HG03460 (cell line): Measurements from ENCODE around the gene PPBP.

Experiments
- ATAC-seq: cut with Tn5 transposase; IDR thresholded peaks from one replicate; pipeline ENCODE4 v1.9.1; 2021; ENCODE audit not compliant: unreplicated experiment

The PPBP gene

DNA sequence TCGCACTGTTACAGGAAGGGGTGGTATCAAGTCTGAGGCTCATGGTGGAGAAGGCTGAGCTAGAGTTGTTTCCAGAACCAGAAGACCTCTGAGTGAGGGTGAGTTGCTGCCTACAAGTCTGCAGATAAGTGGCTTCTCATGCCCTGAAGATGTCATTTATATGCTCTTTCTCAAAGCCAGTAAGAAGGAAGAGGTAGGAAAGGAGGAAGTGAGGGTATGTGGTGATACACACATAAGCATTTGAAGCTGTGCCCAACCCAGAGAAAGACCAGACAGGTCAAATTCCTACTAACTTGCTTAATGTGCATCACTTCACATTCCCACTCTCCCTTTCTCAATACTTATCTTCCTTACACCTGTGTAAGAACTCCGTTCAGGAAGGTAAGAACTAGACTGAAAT, at the start of gene PPBP:
Gene PPBP (minus strand): TSS at position 130 of the 400 bp plus-strand sequence. CDS start 87 bp downstream, at position 43.
- no peak for ATAC-seq

DNA sequence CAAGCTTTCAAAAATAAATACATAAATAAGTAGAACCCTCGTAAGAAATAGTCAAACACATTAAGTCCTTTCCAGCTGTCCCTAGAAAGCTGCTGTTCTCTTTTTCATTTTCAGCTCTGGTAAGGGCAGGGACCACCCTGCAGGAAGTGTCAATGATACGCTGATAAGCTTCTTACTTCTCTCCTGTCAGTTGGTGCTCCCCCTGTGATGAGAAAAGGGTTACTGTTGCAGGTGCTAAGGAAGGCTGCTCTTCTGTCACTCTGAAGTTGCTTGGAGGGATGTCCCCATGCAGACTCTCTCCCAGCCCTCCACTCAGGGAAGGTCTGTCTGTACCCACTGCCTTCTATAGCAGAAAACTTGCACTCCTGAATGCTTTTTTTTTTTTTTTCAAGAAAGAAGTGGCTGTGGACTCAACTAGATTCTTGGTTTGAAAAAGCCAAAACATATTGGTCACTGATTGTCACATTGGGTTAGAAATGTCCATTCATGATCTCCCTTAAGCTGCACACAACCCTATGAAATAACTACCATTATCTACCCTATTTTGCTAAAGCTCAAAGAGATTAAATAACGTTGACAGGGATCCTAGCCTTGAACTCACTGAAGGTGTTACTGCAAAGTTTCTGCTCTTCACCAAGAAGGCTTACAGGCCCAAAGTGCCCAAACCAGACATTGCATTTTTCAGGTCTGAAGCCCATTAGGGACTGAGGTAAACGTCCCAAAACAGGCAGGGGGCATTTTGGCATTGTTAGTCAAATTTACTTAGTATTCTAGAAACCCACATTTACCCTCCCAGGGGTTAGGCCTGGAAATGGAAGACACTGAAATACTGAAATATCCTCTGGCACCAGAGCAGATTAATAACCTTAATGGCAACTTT, 49.3 kb upstream of the PPBP start:
- no peak for ATAC-seq

DNA sequence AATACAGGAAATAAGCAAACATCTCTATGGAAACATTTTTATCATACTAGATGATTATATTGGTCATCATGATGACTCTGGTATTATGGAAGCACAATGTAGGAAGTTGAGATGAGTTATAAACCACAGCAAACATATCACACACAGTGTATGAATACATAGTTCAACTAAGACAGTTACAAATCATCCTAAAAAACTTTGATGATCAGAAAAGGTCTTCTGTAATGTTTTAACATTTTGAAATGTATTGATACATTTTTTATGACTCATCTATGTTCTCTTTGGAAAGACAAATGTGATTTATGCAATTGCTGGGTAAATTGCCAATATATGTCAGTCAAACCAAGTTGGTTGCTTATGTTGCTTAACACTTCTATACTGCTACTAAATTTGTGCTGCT, 45.7 kb upstream of the PPBP start:
- no peak for ATAC-seq

DNA sequence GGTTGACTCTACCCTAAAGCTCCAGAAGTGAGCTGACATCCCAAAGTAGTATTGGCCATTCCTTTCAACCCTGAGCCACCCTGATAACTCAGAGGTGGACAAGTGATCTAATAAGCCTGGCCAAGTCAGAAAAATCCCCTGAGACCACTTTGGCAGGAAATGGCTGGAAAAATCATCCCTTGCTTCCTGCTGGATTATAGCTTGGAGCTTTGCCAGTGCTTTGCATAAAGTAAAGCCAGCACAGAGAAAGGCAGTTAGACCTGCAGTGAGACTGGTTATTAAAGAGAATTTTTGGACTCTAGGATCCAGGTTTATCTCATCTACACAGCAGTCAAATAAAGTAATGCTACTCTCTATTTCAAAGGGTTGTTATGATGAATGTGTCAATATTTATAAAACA, 44.1 kb upstream of the PPBP start:
- no peak for ATAC-seq

GRCh38 chr4:74031576-74031975, 43.6 kb upstream of the PPBP start:
- ATAC-seq: no peak

DNA sequence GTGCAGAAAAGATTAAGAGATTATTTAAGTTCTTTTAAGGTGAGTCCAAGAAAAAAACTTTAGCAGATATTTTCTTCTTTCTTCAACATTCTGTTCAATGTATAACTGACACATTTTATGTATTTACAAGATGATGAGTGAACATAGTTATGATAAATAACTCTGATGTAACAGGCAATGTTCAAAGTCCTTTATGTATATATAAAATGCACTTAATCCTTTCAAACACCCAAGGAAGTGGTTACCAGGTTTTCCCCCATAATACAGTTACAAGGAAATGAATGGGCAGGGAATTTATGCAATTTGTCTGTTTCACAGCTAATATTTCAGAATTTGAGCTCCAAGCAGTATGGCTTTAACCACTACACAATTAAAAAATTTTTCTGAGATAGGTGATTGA, 42.3 kb upstream of the PPBP start:
- no peak for ATAC-seq

DNA sequence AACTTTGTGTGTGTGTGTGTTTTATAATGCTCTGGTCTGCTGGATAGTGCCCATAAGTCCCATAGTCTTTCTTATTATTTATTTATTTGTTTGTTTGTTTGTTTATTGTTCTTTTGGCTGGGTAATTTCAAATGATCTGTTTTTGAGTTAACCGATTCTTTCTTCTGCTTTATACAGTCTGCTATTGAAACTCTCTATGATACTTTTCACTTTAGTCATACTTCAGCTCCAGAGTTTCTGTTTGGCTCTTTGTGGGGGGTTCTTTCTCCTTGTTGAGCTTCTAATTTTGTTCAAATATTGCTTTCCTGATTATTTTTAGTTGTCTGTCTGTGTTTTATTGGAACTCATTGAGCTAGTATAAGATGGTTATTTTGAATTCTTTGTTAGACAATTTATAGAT, 40.5 kb upstream of the PPBP start:
- ATAC-seq: no peak

DNA sequence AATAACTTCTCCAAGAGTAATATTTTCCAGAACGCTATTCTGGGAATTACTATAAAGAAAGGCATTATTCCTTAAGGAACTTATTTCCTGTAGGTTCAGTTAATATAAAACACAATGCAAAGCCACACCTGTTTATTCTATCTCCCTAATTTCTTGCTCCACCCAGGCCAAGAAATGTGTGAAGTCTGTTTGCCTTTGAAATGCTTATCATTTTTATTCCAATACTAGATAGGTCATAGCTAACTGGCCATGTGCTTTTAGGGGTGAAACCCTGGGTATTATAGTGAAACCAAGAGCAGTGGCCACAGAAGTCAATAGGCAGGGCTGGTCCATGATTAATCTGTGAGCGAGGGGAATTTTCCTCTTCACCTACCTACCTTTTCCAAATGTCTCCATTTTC, 35.7 kb upstream of the PPBP start:
- no peak for ATAC-seq

DNA sequence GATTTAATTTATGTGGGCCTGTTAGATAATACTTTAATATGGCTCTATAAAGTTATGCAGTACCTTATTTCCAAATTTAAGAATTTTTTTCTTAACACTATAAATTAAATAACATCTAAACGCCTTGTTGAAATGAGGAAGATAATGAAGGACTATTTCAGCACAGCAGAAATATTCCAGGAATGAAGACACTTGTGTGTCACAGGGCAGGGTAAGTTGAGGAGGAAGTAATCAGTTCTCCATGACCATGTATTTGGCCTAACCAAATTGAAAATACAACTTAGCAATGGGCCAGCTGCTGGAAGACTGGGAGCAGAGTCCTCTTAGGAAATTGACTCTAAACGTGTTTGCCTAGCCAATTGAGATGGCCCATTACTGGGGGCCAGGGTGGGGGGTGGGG, 33.6 kb upstream of the PPBP start:
- ATAC-seq: no peak

- no peak for ATAC-seq
Observed at GRCh38 chr4:74018771-74019170, 30.8 kb upstream of the PPBP start.

- ATAC-seq: no peak
Observed at GRCh38 chr4:74018116-74018515, 30.1 kb upstream of the PPBP start.

GRCh38 chr4:74016068-74016467, 28.1 kb upstream of the PPBP start:
- no peak for ATAC-seq

- ATAC-seq: no peak
Observed at GRCh38 chr4:74015126-74015780, 27.3 kb upstream of the PPBP start.

GRCh38 chr4:74014332-74014731, 26.3 kb upstream of the PPBP start:
- ATAC-seq: no peak

DNA sequence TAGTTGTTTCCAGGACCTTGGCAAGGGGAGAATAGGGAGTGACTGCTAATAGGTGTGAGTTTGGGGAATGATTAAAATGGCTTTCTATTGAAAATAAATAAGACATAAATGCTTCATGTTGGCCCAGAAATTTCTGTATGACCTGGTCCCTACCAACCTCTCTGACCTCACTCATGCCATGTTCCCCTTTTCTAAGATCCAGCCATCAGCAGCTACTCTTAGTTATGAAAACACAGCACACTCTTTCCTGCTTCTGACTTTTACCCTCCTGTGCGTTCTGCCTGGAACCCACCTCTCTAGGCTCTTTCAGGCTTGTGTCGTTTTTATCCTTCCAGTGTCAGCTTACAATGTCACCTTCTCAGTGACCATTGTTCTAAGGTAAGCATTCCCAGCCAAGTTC, 25.3 kb upstream of the PPBP start:
- ATAC-seq: no peak

DNA sequence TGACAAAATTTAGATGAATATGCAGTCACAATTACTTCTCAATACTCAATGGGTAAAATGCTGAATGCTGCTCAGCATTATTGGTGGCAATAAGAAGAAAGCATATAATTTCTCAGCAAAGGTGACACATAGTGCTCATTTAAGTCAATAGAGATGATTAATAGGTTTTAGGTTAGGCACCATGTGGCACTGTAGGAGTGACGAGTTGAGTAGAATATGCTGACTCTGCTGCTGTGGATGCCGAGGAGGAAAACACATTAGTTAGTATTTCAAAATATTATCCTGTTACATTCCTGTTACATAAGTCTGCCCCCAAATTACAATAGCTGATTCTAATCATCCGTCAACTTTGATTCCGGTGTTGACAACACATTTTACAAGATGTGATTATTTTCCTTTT, 24.1 kb upstream of the PPBP start:
- ATAC-seq: no peak

GRCh38 chr4:74009307-74009706, 21.3 kb upstream of the PPBP start:
- ATAC-seq: no peak

GRCh38 chr4:74006009-74006476, 18.1 kb upstream of the PPBP start:
- ATAC-seq: no peak

DNA sequence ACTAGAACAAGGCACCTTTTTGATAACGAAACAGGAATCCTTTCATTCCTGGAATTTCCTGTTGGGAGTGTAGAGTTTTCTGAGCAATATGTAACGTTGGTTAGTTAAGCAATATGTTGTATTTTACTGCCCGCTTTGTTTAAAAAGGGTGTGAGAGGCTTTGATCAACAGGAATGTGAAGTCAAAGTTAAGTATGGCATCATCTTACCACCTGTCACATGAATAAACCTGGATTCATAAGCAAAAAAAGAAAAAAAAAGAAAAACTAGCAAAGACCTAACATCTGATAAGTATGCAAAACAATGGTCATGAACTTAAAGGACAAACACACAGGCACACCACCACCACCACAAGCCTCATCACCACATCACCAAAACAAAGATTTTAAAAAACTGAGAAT, 17.5 kb upstream of the PPBP start:
- no peak for ATAC-seq

- ATAC-seq: no peak
Observed at GRCh38 chr4:74004668-74005067, 16.7 kb upstream of the PPBP start.

DNA sequence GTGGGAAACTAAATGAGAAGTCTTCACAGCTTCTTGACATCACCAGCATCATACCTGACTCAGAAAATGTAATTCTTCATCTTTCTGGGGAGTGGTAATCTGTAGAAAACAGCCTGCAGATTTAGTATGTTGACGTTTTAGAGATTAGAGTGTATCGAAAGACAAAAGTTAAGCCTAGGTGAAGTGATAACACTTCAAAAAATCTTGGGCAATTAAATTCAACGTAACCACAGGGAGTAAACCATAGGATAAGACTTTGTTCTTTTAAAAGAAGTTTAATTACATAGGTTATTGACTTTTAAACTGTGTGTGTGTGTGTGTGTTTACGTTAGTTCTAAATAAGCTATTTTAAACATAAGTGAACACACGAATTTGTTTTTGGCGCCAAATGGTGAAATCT, 12.3 kb upstream of the PPBP start:
- no peak for ATAC-seq
